ENCODE measurements around the gene SCUBE3.

The SCUBE3 gene

DNA sequence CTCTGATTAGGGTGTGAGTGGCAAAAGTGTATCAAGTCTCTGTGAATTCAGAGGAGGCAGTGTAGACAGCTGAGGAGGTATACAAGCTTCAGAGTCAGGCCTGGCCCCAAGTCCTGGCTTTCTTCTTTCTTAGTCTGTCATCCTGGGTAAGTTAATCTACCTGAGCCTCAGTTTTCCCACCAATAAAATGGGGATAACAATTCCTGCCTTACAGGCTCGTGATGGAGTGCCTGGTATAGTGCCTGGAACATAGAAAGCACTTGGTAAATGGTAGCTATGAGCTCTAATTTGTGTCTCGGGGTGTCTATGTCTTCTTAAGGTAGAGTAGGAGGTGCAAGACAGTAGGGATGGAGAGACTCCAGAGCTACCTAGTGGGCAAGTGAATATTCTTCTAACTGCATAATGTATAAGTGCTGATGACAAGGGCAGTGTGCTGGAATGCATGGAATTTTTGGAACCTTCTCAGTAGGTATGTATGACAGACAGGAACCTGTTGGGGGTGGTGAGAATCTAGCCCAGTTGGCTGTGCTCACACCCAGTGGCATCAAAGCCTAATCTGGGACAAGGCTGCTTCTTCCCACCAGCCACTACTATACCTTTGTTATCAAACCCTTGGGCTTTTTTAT lies 4.0 kb upstream of the SCUBE3 start:
- H3K4me3 ChIP-seq (replicated peaks; ENCODE audit: low read depth, low read length), result no peak overlapping the region
- TF ChIP-seq, protein P1, sequence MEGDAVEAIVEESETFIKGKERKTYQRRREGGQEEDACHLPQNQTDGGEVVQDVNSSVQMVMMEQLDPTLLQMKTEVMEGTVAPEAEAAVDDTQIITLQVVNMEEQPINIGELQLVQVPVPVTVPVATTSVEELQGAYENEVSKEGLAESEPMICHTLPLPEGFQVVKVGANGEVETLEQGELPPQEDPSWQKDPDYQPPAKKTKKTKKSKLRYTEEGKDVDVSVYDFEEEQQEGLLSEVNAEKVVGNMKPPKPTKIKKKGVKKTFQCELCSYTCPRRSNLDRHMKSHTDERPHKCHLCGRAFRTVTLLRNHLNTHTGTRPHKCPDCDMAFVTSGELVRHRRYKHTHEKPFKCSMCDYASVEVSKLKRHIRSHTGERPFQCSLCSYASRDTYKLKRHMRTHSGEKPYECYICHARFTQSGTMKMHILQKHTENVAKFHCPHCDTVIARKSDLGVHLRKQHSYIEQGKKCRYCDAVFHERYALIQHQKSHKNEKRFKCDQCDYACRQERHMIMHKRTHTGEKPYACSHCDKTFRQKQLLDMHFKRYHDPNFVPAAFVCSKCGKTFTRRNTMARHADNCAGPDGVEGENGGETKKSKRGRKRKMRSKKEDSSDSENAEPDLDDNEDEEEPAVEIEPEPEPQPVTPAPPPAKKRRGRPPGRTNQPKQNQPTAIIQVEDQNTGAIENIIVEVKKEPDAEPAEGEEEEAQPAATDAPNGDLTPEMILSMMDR (IDR thresholded peaks at IDR 0.05; ENCODE audit: insufficient read depth, low read length, poor library complexity, severe bottlenecking), result no peak
- H3K36me3 ChIP-seq (ENCODE audit: control insufficient read depth, insufficient read depth, low read length), result no peaks in the 10 kb centered on the region
- H3K27me3 ChIP-seq (replicated peaks; ENCODE audit: control insufficient read depth, insufficient read depth, low read length), result peaks cover 6% of the 10 kb centered on the region
- DNase-seq (ENCODE audit: extremely low read depth, insufficient read length), result no peak

DNA sequence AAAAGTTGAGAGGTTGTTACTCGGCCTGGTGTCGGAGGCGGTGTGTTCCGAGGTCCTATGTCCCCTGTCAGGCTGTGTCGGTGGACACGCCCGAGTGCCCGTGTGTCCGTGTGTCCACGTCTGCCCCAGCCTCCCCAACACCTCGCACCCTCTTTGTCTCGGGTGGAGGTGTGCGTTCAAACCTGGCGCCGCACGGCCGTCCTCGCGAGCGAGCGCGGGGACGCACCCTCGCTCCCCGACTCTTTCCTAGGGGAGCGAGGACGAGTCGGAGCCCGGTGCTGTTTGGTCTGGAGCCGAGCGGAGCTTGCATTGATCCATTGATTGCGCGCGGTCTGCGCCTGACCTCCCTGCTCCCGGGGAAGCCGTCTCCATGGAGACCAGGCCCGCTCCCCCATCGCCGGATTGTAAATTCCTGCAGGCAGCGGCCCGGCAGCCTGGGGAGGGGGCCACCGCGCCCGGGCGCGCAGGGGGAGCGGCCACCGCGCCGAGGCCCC lies 411 bp upstream of the SCUBE3 start:
- no peak for DNase-seq (ENCODE audit: extremely low read depth, insufficient read length)
- TF ChIP-seq, protein P1 (IDR thresholded peaks at IDR 0.05; ENCODE audit: insufficient read depth, low read length, poor library complexity, severe bottlenecking), result no peak
- Histone ChIP-seq H3K27me3 (replicated peaks; ENCODE audit: control insufficient read depth, insufficient read depth, low read length) (peaks cover 4% of the 10 kb centered on the region), H3K36me3 (ENCODE audit: control insufficient read depth, insufficient read depth, low read length) (no peaks in the 10 kb centered on the region), H3K4me3 (replicated peaks; ENCODE audit: low read depth, low read length) (no peak overlapping the region; the same call in 1 of the 2 replicates)

- Histone ChIP-seq H3K36me3 (ENCODE audit: control insufficient read depth, insufficient read depth, low read length) (no peaks in the 10 kb centered on the region), H3K27me3 (replicated peaks; ENCODE audit: control insufficient read depth, insufficient read depth, low read length) (peaks cover 4% of the 10 kb centered on the region), H3K4me3 (replicated peaks; ENCODE audit: low read depth, low read length) (no peak overlapping the region)
- TF ChIP-seq, protein P1 (IDR thresholded peaks at IDR 0.05; ENCODE audit: insufficient read depth, low read length, poor library complexity, severe bottlenecking), result no peak
- no peak for DNase-seq (ENCODE audit: extremely low read depth, insufficient read length)
Observed at GRCh38 chr6:35214869-35215664, 1.3 kb downstream of the SCUBE3 start.

- TF ChIP-seq, protein P1 (IDR thresholded peaks at IDR 0.05; ENCODE audit: insufficient read depth, low read length, poor library complexity, severe bottlenecking), result no peak
- H3K27me3 ChIP-seq (replicated peaks; ENCODE audit: control insufficient read depth, insufficient read depth, low read length), result peaks cover 4% of the 10 kb centered on the region
- H3K36me3 ChIP-seq (ENCODE audit: control insufficient read depth, insufficient read depth, low read length), result no peaks in the 10 kb centered on the region
- no peak for DNase-seq (ENCODE audit: extremely low read depth, insufficient read length)
- no peak overlapping the region for H3K4me3 ChIP-seq (replicated peaks; ENCODE audit: low read depth, low read length)
Observed at GRCh38 chr6:35215665-35216411, 2.1 kb downstream of the SCUBE3 start.

DNA sequence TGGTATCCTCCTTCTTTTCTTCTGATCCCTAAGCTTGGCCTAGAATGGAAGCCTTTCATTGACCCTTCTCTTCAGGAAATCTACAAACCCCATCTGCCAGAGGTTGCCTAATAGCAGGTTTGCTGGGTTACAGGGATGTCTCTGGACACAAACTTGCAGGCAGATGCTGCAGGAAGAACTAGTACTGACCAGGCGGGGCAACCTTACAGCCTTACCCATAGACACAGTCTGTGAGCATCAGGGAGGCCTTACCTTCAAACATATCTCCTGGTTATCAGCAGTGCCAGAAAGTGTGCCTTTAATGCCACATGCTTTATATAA lies 2.6 kb downstream of the SCUBE3 start:
- TF ChIP-seq, protein P1 (IDR thresholded peaks at IDR 0.05; ENCODE audit: insufficient read depth, low read length, poor library complexity, severe bottlenecking), result no peak
- peaks cover 4% of the 10 kb centered on the region for H3K27me3 ChIP-seq (replicated peaks; ENCODE audit: control insufficient read depth, insufficient read depth, low read length)

More for the DNA sequence above, 2.6 kb downstream of the SCUBE3 start:
- H3K36me3 ChIP-seq (ENCODE audit: control insufficient read depth, insufficient read depth, low read length), result no peaks in the 10 kb centered on the region
- no peak overlapping the region for H3K4me3 ChIP-seq (replicated peaks; ENCODE audit: low read depth, low read length)
- no peak for DNase-seq (ENCODE audit: extremely low read depth, insufficient read length)

All from GM06990 (cell line).